ENCODE results near the gene CD9. TPM values are rescaled to one million over a fixed set of nuclear protein-coding genes. Genes with fewer than 3 reads are reported as not detected.

Gene CD9
- polyA plus RNA-seq, 1 of the 3 experiments (the other 2 are of a cell fraction) = 76.6 TPM

DNA sequence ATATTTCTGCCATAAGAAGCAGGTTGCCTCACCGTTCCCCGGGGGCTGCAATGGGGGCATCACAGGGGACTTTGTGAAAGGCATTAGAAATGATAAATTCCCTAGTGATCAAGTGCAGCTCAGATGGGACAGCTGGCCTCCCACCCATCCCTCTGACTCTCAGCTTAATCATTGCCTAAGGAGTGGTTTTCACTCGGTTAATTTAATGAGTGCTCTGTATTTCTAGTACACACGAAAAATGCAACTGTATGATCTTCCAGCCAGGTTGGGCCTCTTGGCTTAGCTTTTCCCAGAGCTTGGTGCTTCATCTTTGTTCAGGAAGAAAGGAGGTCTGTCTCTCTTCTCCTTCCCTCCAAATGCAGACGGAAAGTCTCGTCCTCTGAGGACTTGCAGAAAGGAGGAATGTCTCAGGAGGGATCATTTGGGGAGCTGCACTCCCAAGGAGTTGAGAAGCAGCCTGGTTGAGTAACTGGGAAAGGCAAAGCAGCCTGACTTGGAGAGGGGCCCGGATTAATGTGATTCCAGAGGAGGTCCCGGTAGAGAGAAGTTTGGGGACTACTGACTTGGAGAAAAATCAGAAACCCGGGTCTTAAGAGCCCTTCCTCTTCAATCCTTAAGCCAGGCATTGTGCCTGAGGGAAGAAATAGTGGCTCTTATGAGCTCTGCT, 7.2 kb downstream of the CD9 start:
- H3K9ac ChIP-seq = no peak overlapping the region
- H3K27me3 ChIP-seq (ENCODE audit: insufficient read depth) = no peaks in the 10 kb centered on the region
- no peak overlapping the region; a peak in 1 of 4 replicates for H3K27ac ChIP-seq (ENCODE audit: low read depth in 2 of 2, low read length in 1 of 2)
- H3F3A ChIP-seq (replicated peaks; ENCODE audit: insufficient read depth) = no peaks in the 10 kb centered on the region
- H3K79me2 ChIP-seq (ENCODE audit: insufficient read depth) = peaks cover 6% of the 10 kb centered on the region; the same call in 1 of the 2 replicates
- no peak overlapping the region for H3K4me2 ChIP-seq
- H3K9me2 ChIP-seq = no peaks in the 10 kb centered on the region
- no peaks in the 10 kb centered on the region for H3K9me3 ChIP-seq
- 78% methylated on average over 9 of the region's 9 CpGs for WGBS (ENCODE audit: low lambda C conversion rate)
- no peaks in the 10 kb centered on the region for H4K20me1 ChIP-seq (ENCODE audit: insufficient read depth)
- no peak overlapping the region for H2AFZ ChIP-seq (ENCODE audit: low read depth)
- no peak for DNase-seq
- TF ChIP-seq GATA2 (CRISPR knock-in tag; IDR thresholded peaks at IDR 0.05) = no peak
- no peak for TF ChIP-seq MXI1 (IDR thresholded peaks at IDR 0.05; ENCODE audit: low read depth, low read length)
- no peak for TF ChIP-seq GABPA (IDR thresholded peaks at IDR 0.05; ENCODE audit: low read depth)
- no peak for TF ChIP-seq NRF1 (IDR thresholded peaks at IDR 0.05; ENCODE audit: low read depth, low read length)
- TF ChIP-seq YY1 (IDR thresholded peaks at IDR 0.05; ENCODE audit: low read depth) = no peak
- TF ChIP-seq SIN3A (IDR thresholded peaks at IDR 0.05; ENCODE audit: borderline replicate concordance, low read depth, low read length) = no peak
- no peak for TF ChIP-seq TCF12 (IDR thresholded peaks at IDR 0.05)
- no peak for TF ChIP-seq FOSL2 (IDR thresholded peaks at IDR 0.05; ENCODE audit: borderline replicate concordance, low read depth)
- no peak for TF ChIP-seq FOXJ3 (CRISPR knock-in tag; IDR thresholded peaks at IDR 0.05)
- TF ChIP-seq, protein P1, sequence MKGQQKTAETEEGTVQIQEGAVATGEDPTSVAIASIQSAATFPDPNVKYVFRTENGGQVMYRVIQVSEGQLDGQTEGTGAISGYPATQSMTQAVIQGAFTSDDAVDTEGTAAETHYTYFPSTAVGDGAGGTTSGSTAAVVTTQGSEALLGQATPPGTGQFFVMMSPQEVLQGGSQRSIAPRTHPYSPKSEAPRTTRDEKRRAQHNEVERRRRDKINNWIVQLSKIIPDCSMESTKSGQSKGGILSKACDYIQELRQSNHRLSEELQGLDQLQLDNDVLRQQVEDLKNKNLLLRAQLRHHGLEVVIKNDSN (IDR thresholded peaks at IDR 0.05; ENCODE audit: borderline replicate concordance, low read depth) = no peak
- no peak for TF ChIP-seq TEAD4 (IDR thresholded peaks at IDR 0.05; ENCODE audit: borderline replicate concordance, insufficient read depth)
- TF ChIP-seq REST (IDR thresholded peaks at IDR 0.05; ENCODE audit: low read depth, low read length) = no peak
- TF ChIP-seq RAD21 (IDR thresholded peaks at IDR 0.05; ENCODE audit: low read length) = no peak
- no peak for TF ChIP-seq TAF1 (IDR thresholded peaks at IDR 0.05; ENCODE audit: borderline replicate concordance, low read depth, low read length)
- TF ChIP-seq NFIC (IDR thresholded peaks at IDR 0.05; ENCODE audit: borderline replicate concordance) = no peak
- no peak for TF ChIP-seq EZH2phosphoT487 (IDR thresholded peaks at IDR 0.05; ENCODE audit: borderline replicate concordance, low read depth)
- TF ChIP-seq, protein P2, sequence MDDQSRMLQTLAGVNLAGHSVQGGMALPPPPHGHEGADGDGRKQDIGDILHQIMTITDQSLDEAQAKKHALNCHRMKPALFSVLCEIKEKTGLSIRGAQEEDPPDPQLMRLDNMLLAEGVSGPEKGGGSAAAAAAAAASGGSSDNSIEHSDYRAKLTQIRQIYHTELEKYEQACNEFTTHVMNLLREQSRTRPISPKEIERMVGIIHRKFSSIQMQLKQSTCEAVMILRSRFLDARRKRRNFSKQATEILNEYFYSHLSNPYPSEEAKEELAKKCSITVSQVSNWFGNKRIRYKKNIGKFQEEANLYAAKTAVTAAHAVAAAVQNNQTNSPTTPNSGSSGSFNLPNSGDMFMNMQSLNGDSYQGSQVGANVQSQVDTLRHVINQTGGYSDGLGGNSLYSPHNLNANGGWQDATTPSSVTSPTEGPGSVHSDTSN (IDR thresholded peaks at IDR 0.05) = no peak
- TF ChIP-seq, protein P3, sequence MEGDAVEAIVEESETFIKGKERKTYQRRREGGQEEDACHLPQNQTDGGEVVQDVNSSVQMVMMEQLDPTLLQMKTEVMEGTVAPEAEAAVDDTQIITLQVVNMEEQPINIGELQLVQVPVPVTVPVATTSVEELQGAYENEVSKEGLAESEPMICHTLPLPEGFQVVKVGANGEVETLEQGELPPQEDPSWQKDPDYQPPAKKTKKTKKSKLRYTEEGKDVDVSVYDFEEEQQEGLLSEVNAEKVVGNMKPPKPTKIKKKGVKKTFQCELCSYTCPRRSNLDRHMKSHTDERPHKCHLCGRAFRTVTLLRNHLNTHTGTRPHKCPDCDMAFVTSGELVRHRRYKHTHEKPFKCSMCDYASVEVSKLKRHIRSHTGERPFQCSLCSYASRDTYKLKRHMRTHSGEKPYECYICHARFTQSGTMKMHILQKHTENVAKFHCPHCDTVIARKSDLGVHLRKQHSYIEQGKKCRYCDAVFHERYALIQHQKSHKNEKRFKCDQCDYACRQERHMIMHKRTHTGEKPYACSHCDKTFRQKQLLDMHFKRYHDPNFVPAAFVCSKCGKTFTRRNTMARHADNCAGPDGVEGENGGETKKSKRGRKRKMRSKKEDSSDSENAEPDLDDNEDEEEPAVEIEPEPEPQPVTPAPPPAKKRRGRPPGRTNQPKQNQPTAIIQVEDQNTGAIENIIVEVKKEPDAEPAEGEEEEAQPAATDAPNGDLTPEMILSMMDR (IDR thresholded peaks at IDR 0.05) = no peak
- TF ChIP-seq, protein P4, sequence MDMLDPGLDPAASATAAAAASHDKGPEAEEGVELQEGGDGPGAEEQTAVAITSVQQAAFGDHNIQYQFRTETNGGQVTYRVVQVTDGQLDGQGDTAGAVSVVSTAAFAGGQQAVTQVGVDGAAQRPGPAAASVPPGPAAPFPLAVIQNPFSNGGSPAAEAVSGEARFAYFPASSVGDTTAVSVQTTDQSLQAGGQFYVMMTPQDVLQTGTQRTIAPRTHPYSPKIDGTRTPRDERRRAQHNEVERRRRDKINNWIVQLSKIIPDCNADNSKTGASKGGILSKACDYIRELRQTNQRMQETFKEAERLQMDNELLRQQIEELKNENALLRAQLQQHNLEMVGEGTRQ (IDR thresholded peaks at IDR 0.05; ENCODE audit: borderline replicate concordance, low read depth, low read length) = no peak
- H3K4me3 ChIP-seq (ENCODE audit: low read depth in 2 of 2, low read length in 1 of 2) = no peak overlapping the region
- CTCF ChIA-PET = interaction anchor here (0.8 to 2.7 kb wide), 4 partner anchors 12 to 219 kb away, joined by 3 to 18 read pairs (median 10); no protein-coding TSS in a partner anchor
- POLR2A ChIA-PET = no interaction called here
- H3K36me3 ChIP-seq (replicated peaks in 1 of 2; ENCODE audit: control insufficient read depth in 1 of 2, insufficient read depth in 2 of 2, low read length in 1 of 2) = no peaks in the 10 kb centered on the region
- H3K4me1 ChIP-seq (ENCODE audit: control insufficient read depth in 1 of 2, insufficient read depth in 2 of 2, low read depth in 1 of 2, low read length in 1 of 2) = peaks cover 12 to 56% of the 10 kb centered on the region in 2 experiments; a peak in 3 of 4 replicates
